GM19025 (cell line): ENCODE results near the gene TBC1D14.
"Not testable (repeated sequence)": the region's sequence is repeated elsewhere in the genome, so short reads cannot be mapped to it uniquely, and the experiment has no call there.

Source experiments
- ATAC-seq: cut with Tn5 transposase; IDR thresholded peaks from one replicate; pipeline ENCODE4 v1.9.1; 2021; ENCODE audit warnings: mild to moderate bottlenecking, low read depth, moderate library complexity; ENCODE audit not compliant: unreplicated experiment

TBC1D14 gene

GRCh38 chr4:6890358-6890757 is 19.3 kb upstream of the TBC1D14 start:
- ATAC-seq, result no peak

- ATAC-seq, result not testable (repeated sequence)
These were observed 18.7 kb upstream of the TBC1D14 start for GRCh38 chr4:6890971-6891370.

DNA sequence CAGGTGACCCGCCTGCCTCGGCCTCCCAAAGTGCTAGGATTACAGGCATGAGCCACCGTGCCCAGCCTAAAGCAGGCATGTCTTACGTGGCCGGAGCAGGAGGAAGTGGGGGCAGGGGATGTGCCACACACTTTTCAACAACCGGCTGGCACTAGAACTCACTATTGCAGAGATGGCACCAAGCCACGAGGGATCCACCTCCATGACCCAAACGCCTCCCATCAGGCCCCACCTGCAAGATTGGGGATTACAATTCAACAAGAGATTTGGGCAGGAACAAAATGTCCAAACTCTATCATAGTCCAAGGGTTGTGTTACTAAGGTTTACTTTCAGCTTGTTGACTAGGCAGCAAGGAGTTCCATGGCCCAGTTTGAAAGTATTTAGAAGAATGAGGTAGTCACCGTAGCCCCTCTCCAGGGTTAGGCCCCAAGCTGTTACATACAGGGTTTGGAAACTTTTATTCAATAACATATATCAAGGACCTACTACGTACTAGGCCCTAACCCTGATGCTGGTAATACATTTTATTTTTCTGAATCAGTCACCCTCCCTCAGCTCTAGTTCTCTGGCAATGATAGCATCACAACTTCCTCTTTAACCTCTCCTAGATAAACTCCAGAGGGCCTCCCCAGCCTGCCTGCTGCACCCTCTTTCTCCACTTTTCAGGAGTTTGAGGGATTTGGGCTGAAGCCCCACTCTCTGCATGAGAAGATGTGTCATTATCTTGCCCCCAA is 18.0 kb upstream of the TBC1D14 start:
- ATAC-seq, result no peak

GRCh38 chr4:6892190-6892908 is 17.3 kb upstream of the TBC1D14 start:
- no peak for ATAC-seq

DNA sequence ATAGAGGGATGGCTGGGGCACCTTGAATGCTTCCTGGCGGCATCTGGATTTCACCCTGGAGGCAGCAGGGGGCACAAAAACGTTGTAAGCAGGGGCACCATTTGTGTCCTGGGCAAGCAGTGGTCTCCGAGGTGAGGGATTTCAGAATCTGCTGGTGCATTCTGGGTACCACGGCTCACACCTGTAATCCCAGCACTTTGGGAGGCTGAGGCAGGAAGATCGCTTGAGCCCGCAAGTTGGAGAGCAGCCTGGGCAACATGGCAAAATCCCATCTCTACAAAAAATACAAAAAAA is 16.8 kb upstream of the TBC1D14 start:
- no peak for ATAC-seq

DNA sequence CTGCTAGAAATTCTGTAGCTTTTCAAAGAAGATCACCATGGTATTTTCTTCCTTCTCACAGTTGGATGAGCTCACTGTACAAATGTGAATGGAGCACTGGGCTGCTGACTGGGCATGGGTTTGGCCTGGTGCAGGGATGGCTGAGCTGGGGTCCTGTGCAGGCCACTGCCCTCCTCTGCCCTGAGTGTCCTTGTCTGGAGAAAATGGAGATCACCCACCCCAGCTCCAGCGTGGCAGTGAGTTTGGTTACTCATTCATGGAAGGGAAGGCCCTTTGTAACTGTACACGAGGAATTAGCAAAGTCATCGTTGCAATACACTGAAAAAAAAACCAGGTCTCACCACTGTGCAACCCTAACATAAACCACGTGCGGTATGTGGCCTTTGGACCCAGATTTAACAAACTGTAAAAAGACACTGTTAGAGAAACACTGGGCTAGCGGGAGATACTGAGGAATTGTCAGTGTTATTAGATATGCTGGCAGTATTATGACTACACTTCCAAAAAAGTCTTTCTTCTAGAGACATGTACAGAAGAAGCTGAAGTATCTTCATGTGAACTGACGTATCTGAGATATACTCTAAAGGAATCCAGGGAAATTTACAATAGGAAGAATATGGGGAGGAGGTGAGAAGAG is 16.1 kb upstream of the TBC1D14 start:
- ATAC-seq, result no peak

DNA sequence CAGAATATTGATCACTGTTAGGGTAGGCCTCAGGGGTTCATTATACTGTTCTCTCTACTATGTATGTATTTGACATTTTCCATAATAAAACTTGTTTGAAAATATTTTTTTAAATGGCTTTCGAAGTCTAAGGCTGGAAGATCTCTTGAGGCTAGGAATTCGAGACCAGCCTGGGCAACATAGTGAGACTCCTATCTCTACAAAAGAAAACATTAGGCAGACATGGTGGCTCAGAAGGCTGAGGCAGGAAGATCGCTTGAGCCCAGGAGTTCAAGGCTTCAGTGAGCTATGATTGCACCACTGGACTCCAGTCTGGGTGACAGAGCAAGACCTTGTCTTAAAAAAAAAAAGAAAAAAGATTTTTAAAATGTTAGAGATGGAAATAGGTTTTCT is 15.5 kb upstream of the TBC1D14 start:
- ATAC-seq, result no peak

DNA sequence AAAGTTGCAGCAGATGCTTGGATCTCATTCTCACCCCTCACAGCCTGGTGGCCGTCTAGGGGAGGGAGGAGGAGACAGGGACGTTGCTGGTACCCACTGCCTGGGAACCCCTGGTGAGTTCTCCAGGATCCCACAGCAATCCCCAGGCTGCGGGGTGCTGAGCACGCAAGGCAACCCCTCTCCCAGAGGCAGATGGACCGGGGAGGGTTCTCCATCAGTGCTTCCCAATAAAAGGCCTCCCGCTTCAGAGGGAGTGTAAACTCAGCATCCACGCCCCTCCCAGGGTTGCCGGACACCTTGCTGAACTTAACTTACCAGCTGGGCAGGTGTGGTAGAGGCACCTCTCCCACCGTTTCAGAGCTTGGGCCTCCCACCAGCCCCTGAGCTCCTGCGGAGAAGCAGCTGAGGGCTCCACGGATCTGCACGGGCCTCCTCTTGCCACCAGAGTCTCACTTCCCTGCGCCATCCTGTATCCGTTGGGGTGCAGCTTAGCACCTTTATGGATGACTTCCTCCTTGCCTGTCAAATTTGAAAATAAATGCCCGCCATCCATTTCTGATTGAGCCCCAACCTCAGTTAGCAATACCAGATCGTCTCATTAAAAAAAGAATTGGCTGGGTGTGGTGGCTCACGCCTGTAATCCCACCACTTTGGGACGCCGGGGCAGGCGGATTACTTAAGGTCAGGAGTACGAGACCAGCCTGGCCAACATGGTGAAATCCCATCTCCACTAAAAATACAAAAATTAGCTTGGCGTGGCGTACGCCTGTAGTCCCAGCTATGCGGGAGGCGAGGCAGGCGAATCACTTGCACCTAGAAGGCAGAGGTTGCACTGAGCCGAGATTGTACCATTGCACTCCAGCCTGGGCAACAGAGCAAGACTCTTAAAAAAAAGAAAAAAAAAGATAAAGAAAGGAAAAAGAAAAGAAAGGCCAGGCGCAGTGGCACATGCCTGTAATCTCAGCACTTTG is 14.8 kb upstream of the TBC1D14 start:
- no peak for ATAC-seq

DNA sequence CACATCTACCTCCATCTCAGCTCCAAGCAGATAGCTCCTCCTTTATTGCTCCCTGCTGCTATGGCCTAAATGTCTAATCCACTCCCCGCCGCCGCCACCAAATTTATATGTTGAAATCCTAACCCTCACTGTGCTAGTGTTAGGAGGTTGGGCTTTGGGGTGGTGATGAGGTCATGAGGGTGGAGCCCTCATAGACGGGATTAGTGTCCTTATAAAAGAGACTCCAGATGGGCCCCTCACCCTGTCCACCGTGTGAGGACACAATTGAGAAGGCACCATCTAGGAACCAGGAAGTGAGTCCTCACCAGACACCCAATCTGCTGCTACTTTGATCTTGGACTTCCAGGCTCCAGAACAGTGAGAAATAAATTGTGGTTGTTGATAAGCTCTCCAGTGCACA is 13.6 kb upstream of the TBC1D14 start:
- ATAC-seq, result no peak

- ATAC-seq, result no peak
These were observed 10.9 kb upstream of the TBC1D14 start for GRCh38 chr4:6898763-6899162.

GRCh38 chr4:6900181-6900812 is 9.3 kb upstream of the TBC1D14 start:
- no peak for ATAC-seq

DNA sequence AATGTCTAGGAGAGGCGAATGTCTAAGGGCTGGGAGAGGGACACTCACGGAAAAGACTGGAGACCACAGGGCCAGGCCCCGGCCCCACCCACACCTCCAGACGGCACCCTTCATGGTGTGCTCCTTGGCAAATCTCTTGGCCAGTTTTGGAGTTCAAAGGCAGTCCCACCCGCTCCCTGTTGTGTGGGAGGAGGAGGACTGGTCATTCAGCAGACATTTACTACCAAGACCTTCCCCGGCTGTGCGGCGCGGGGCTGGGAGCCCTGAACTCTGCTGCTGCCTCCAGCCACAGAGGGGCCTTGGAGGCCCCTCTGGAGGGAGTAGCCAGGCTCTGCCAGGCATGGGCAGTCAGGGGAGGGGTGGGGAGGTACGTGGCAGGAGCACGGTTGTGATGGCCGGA is 8.7 kb upstream of the TBC1D14 start:
- ATAC-seq, result no peak

DNA sequence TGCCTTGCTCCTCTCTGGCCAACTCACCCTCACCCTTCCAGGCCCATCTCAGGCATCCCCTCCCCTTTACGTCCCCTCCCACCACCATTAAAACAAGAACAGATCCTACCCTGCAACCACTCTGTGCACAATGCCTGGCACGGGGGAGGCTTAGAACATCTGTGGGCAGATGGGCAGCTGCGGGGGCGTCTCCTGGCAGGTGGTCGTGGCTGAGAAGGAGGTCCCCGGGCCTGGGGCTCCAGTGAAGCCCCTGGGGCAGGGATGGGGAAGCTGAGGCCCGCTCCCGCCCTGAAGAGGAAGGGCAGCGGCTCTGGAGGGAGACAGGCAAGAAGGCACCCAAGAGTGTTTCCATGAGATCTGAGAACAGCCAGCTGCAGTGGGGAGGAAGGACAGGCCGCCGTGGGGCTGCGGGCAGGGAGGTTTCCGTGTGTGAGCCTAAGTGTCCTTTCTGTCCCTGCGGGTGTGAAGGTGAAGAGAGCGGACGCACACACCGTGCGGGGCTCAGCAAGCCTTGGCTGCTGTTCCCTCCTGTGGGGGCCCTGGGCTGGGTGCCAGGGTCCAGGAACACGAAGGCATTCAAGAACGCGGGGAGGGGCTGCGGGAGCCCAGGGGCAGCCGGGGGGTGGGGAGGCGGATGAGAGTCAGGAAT is 7.8 kb upstream of the TBC1D14 start:
- ATAC-seq, result no peak

GRCh38 chr4:6902318-6903042 is 7.1 kb upstream of the TBC1D14 start:
- ATAC-seq, result no peak

- ATAC-seq, result no peak
These were observed 3.8 kb upstream of the TBC1D14 start for GRCh38 chr4:6905516-6906445.

GRCh38 chr4:6906486-6906885 is 3.1 kb upstream of the TBC1D14 start:
- not testable (repeated sequence) for ATAC-seq

GRCh38 chr4:6907658-6908191 is 1.9 kb upstream of the TBC1D14 start:
- ATAC-seq, result no peak
